HepG2 (cell line): ENCODE data around the gene ANKRD13D. TPM values are rescaled to one million over a fixed set of nuclear protein-coding genes. Genes with fewer than 3 reads are reported as not detected.

ENCODE experiments used
- CHCHD3 ChIP-seq: sonication (generic); formaldehyde crosslinking; IDR thresholded peaks from 2 replicates; pipeline ENCODE4 v1.8.0; 2022; ENCODE audit warnings: mild to moderate bottlenecking, missing genetic modification reagents, moderate library complexity
- EP300 ChIP-seq, 3 experiments: sonication (generic) in 1 of 3; formaldehyde crosslinking in 1 of 3; IDR thresholded peaks; 2 replicates each; pipeline versions ENCODE4 v1.5.1 to v1.6.1; 2011 to 2020; ENCODE audit warnings: low read depth in 2 of 3, low read length in 2 of 3, borderline replicate concordance in 1 of 3, improper control_type of control experiment in 1 of 3, mild to moderate bottlenecking in 1 of 3, missing genetic modification reagents in 1 of 3, moderate library complexity in 1 of 3
- KDM3A ChIP-seq: IDR thresholded peaks from 2 replicates; pipeline ENCODE4 v1.6.1; 2018; ENCODE audit warnings: low read depth, missing compliant biosample characterization
- MEIS2 ChIP-seq: sonication (generic); formaldehyde crosslinking; IDR thresholded peaks from 2 replicates; pipeline ENCODE4 v1.9.0; 2021; ENCODE audit warnings: mild to moderate bottlenecking, missing genetic modification reagents
- PAX8 ChIP-seq: sonication (generic); formaldehyde crosslinking; IDR thresholded peaks from 2 replicates; pipeline ENCODE4 v1.8.0; 2022; ENCODE audit warnings: mild to moderate bottlenecking, missing genetic modification reagents, borderline replicate concordance
- POLR2A ChIP-seq, 2 experiments: IDR thresholded peaks; 2 replicates each; pipeline ENCODE4 v1.6.1; 2011; ENCODE audit warnings: low read depth in 2 of 2, low read length in 2 of 2, mild to moderate bottlenecking in 1 of 2, moderate library complexity in 1 of 2; ENCODE audit not compliant: insufficient read depth in 1 of 2
- REL ChIP-seq: sonication (generic); formaldehyde crosslinking; conservative IDR thresholded peaks from 2 replicates; pipeline ENCODE4 v1.8.0; 2022; ENCODE audit warnings: mild to moderate bottlenecking, missing genetic modification reagents, moderate library complexity
- SIX4 ChIP-seq: sonication (generic); formaldehyde crosslinking; IDR thresholded peaks from 2 replicates; pipeline ENCODE4 v1.4.0; 2020; ENCODE audit warnings: missing genetic modification reagents
- SOX5 ChIP-seq: IDR thresholded peaks from 2 replicates; pipeline ENCODE4 v1.6.1; 2016; ENCODE audit warnings: borderline replicate concordance
- ZBED4 ChIP-seq: sonication (generic); formaldehyde crosslinking; IDR thresholded peaks from 2 replicates; pipeline ENCODE4 v1.4.0; 2020; ENCODE audit warnings: missing genetic modification reagents, borderline replicate concordance
- ZFP1 ChIP-seq: IDR thresholded peaks from 2 replicates; pipeline ENCODE4 v1.6.1; 2016
- ZNF333 ChIP-seq: sonication (generic); formaldehyde crosslinking; IDR thresholded peaks from 2 replicates; pipeline ENCODE4 v1.4.0; 2020; ENCODE audit warnings: mild to moderate bottlenecking, missing genetic modification reagents, borderline replicate concordance
- ZNF670 ChIP-seq: sonication (generic); formaldehyde crosslinking; IDR thresholded peaks from 2 replicates; pipeline ENCODE4 v1.8.0; 2022; ENCODE audit warnings: mild to moderate bottlenecking, missing genetic modification reagents, borderline replicate concordance
- ZNF737 ChIP-seq: sonication (generic); formaldehyde crosslinking; IDR thresholded peaks from 2 replicates; pipeline ENCODE4 v1.5.0; 2020; ENCODE audit warnings: missing genetic modification reagents, mild to moderate bottlenecking, borderline replicate concordance
- ZNF782 ChIP-seq: sonication (generic); formaldehyde crosslinking; IDR thresholded peaks from 2 replicates; pipeline ENCODE4 v1.4.0; 2020; ENCODE audit warnings: missing genetic modification reagents, mild to moderate bottlenecking, borderline replicate concordance
- polyA plus RNA-seq, 8 experiments: library from polyadenylated mRNA; depleted of rRNA in 3 of 8; stranded (reverse) in 7 of 8; unstranded in 1 of 8; fragments of >200 nt; fragmentation: Illumina TruSeq in 4 of 8; extraction: Trizol in 4 of 8; gene quantifications; 2 replicates each; pipeline versions ENCODE4 v1.2.1 to v1.2.3, GENCODE V29; 2011 to 2016; ENCODE audit warnings: low read depth in 4 of 8, missing spikeins in 1 of 8, mixed read lengths in 1 of 8; ENCODE audit not compliant: insufficient read depth in 1 of 8
- total RNA-seq, 5 experiments: library from RNA; depleted of rRNA; stranded (reverse); fragments of >200 nt; fragmentation: Illumina TruSeq; extraction: Trizol; gene quantifications; 2 replicates each; pipeline ENCODE4 v1.2.3, GENCODE V29; 2016; ENCODE audit warnings: low read depth in 1 of 5
- TF ChIP-seq, protein P1 (sequence below): sonication (generic); formaldehyde crosslinking; IDR thresholded peaks from 2 replicates; pipeline ENCODE4 v1.4.0; 2020; ENCODE audit warnings: missing genetic modification reagents, borderline replicate concordance
- TF ChIP-seq, protein P2 (sequence below): sonication (generic); formaldehyde crosslinking; IDR thresholded peaks from 2 replicates; pipeline ENCODE4 v1.4.0; 2020; ENCODE audit warnings: missing genetic modification reagents; ENCODE audit errors: not compliant biosample characterization

The ANKRD13D gene
- total and polyA plus RNA-seq, 2 of the 13 experiments (the other 11 are each of a cell fraction or from before 2014, with no cell fraction given) = 18.6 to 27.3 TPM

DNA sequence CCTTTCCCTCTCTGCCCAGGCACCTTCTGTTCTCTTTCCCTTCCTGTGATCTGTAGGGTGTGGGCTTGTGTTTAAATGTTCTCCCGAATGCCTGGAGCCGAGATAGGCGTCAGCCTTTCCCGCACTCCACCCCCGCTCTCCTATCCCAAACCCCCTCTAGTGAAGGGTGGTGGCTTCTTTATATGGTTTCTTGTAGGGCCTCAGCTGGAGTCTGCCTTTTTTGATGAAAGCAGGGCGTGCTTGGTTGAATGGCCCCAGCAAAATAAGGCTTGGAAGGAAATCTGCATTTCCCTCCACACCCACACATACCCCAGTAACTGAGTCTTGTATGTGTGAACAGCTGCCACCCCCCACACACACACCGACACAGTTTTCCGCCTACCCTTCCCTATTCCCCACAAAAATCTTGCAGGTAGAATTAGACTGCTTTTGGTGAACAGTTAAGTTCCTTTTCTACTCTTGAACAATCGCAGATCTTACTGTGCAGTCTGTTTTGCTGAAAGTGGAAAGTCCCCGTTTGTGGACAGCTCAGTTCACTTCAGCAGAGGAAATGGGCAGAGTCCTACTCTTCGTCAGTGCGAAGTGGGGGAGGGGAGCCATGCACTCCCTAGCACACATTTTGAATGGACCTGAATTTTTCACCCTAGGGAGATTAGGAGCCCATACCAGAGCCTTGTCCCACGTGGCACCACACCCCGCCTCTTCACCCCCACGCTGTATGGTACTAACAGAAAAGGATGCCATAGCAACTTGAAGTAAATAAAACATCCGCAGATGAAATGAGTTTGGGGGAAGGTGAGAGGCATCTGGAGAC is 48.3 kb upstream of the ANKRD13D start (continued):
- TF ChIP-seq ZBED4 (CRISPR knock-in tag) (no peak), CHCHD3 (CRISPR knock-in tag) (no peak), ZNF782 (CRISPR knock-in tag) (no peak), SOX5 (CRISPR knock-in tag) (no peak), ZNF333 (CRISPR knock-in tag) (no peak), REL (CRISPR knock-in tag) (no peak), ZNF670 (no peak), ZFP1 (CRISPR knock-in tag) (no peak), POLR2A (IDR thresholded peaks at IDR 0.05; ENCODE audit: insufficient read depth in 1 of 2, low read depth in 2 of 2, low read length in 2 of 2) (peak; percentile 46 to 65; a peak in 2 of 4 replicates), KDM3A (CRISPR knock-in tag) (no peak), SIX4 (no peak), ZNF737 (CRISPR knock-in tag) (no peak), EP300 (IDR thresholded peaks at IDR 0.05; ENCODE audit: low read depth in 2 of 2, low read length in 2 of 2) (0 out of 4 replicates have a peak, but pooled peaks of 1 of the 2 experiments have one; percentile 13), EP300 (CRISPR knock-in tag; IDR thresholded peaks at IDR 0.05; ENCODE audit: borderline replicate concordance) (no peak), PAX8 (no peak), MEIS2 (CRISPR knock-in tag) (peak; percentile 23; the same call in 1 of the 2 replicates)
- TF ChIP-seq, protein P1, sequence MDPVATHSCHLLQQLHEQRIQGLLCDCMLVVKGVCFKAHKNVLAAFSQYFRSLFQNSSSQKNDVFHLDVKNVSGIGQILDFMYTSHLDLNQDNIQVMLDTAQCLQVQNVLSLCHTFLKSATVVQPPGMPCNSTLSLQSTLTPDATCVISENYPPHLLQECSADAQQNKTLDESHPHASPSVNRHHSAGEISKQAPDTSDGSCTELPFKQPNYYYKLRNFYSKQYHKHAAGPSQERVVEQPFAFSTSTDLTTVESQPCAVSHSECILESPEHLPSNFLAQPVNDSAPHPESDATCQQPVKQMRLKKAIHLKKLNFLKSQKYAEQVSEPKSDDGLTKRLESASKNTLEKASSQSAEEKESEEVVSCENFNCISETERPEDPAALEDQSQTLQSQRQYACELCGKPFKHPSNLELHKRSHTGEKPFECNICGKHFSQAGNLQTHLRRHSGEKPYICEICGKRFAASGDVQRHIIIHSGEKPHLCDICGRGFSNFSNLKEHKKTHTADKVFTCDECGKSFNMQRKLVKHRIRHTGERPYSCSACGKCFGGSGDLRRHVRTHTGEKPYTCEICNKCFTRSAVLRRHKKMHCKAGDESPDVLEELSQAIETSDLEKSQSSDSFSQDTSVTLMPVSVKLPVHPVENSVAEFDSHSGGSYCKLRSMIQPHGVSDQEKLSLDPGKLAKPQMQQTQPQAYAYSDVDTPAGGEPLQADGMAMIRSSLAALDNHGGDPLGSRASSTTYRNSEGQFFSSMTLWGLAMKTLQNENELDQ (CRISPR knock-in tag) = no peak
- TF ChIP-seq, protein P2, sequence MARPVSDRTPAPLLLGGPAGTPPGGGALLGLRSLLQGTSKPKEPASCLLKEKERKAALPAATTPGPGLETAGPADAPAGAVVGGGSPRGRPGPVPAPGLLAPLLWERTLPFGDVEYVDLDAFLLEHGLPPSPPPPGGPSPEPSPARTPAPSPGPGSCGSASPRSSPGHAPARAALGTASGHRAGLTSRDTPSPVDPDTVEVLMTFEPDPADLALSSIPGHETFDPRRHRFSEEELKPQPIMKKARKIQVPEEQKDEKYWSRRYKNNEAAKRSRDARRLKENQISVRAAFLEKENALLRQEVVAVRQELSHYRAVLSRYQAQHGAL = no peak
